Peyer's patch (tissue), 4 donors: ENCODE data around the gene DPPA4.

Experiments used
- CTCF ChIP-seq, 6 experiments: fragments of 450-650 bp in 4 of 6; fragments of 200-600 bp in 2 of 6; sonication (generic) in 1 of 6; IDR thresholded peaks; one replicate each; pipeline ENCODE4 v1.5.1; 2017 to 2019; ENCODE audit warnings: antibody characterized with exemption in 6 of 6, mild to moderate bottlenecking in 3 of 6, moderate library complexity in 1 of 6
- POLR2A ChIP-seq, 2 donors: fragments of 450-650 bp; IDR thresholded peaks; one replicate each; pipeline ENCODE4 v1.5.1; 2017; ENCODE audit warnings: antibody characterized with exemption in 2 of 2, mild to moderate bottlenecking in 2 of 2, moderate library complexity in 2 of 2

- no peak for TF ChIP-seq CTCF (IDR thresholded peaks at IDR 0.05)
- TF ChIP-seq POLR2A (IDR thresholded peaks at IDR 0.05), result no peak
Observed at GRCh38 chr3:109339197-109339596, 1.9 kb upstream of the DPPA4 start.
